Glutamatergic neuron (in vitro differentiated cells): ENCODE measurements around the gene ERBB3. TPM values are rescaled to one million over a fixed set of nuclear protein-coding genes. Genes with fewer than 3 reads are reported as not detected.

Source experiments
- DNase-seq: peaks from one replicate; pipeline ENCODE4 v3.0.0; 2022
- H3K27ac Mint-ChIP-seq: one replicate; pipeline ENCODE4 v1.8.0; 2020; ENCODE audit warnings: mild to moderate bottlenecking, mixed read lengths, inconsistent platforms; ENCODE audit not compliant: unreplicated experiment
- H3K27me3 Mint-ChIP-seq: one replicate; pipeline ENCODE4 v1.8.0; 2020; ENCODE audit warnings: mild to moderate bottlenecking, moderate library complexity, mixed read lengths, inconsistent platforms; ENCODE audit not compliant: unreplicated experiment
- H3K36me3 Mint-ChIP-seq: one replicate; pipeline ENCODE4 v1.8.0; 2020; ENCODE audit warnings: mild to moderate bottlenecking, mixed read lengths, inconsistent platforms; ENCODE audit not compliant: unreplicated experiment
- H3K4me1 Mint-ChIP-seq: one replicate; pipeline ENCODE4 v1.8.0; 2020; ENCODE audit warnings: mild to moderate bottlenecking, low read depth, mixed read lengths, inconsistent platforms; ENCODE audit not compliant: unreplicated experiment
- H3K4me3 Mint-ChIP-seq: one replicate; pipeline ENCODE4 v1.8.0; 2020; ENCODE audit warnings: mild to moderate bottlenecking, mixed read lengths, inconsistent platforms; ENCODE audit not compliant: unreplicated experiment
- H3K9me3 Mint-ChIP-seq: one replicate; pipeline ENCODE4 v1.8.0; 2020; ENCODE audit warnings: mild to moderate bottlenecking, moderate library complexity, mixed read lengths, inconsistent platforms; ENCODE audit not compliant: unreplicated experiment
- total RNA-seq: library from RNA; stranded (reverse); fragmentation: NEBNext Ultra II Directional; extraction: Animal tissue kit (Norgen Biotek cat#: 25700); gene quantifications from one replicate; pipeline ENCODE4 v1.2.1, GENCODE V29; 2021; ENCODE audit not compliant: unreplicated experiment
- TF ChIP-seq, protein P1 (sequence below): fragments of 200-600 bp; sonication (generic); IDR thresholded peaks from one replicate; pipeline ENCODE4 v1.5.0; 2021; ENCODE audit not compliant: partially characterized antibody, unreplicated experiment

The ERBB3 gene
- total RNA-seq, 1 donor from 2014 or later = 33.7 TPM

DNA sequence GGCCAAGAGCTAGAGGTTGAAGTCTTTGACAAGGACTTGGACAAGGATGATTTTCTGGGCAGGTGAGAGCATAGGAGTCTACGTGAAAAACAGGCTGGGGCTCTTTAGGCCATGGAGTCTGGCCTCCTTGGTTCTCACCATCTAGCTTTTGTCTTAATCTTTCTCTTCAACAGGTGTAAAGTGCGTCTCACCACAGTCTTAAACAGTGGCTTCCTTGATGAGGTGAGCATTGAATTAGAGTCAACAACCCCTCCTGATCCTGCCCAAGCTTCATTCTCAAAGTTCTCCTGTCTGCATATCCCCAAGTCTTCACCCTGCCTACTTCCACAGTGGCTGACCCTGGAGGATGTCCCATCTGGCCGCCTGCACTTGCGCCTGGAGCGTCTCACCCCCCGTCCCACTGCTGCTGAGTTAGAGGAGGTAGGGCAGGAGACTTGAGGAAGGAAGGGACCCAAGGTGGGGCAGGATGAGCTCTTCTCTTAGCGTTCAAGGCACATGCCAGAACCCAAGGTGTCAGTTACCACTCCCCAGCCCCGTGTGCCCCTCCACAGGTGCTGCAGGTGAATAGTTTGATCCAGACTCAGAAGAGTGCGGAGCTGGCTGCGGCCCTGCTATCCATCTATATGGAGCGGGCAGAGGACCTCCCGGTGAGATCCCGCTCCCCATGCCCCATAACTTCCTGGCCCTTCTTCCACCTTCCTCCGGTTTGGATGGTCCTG is 58.0 kb downstream of the ERBB3 start:
- TF ChIP-seq, protein P1, sequence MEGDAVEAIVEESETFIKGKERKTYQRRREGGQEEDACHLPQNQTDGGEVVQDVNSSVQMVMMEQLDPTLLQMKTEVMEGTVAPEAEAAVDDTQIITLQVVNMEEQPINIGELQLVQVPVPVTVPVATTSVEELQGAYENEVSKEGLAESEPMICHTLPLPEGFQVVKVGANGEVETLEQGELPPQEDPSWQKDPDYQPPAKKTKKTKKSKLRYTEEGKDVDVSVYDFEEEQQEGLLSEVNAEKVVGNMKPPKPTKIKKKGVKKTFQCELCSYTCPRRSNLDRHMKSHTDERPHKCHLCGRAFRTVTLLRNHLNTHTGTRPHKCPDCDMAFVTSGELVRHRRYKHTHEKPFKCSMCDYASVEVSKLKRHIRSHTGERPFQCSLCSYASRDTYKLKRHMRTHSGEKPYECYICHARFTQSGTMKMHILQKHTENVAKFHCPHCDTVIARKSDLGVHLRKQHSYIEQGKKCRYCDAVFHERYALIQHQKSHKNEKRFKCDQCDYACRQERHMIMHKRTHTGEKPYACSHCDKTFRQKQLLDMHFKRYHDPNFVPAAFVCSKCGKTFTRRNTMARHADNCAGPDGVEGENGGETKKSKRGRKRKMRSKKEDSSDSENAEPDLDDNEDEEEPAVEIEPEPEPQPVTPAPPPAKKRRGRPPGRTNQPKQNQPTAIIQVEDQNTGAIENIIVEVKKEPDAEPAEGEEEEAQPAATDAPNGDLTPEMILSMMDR = no peak
- peaks cover 1% of the 10 kb centered on the region for H3K9me3 Mint-ChIP-seq
- H3K4me1 Mint-ChIP-seq = no peaks in the 10 kb centered on the region
- no peak for DNase-seq
- no peak overlapping the region for H3K27ac Mint-ChIP-seq
- peaks cover 16% of the 10 kb centered on the region for H3K36me3 Mint-ChIP-seq
- H3K27me3 Mint-ChIP-seq = peaks cover 4% of the 10 kb centered on the region
- no peak overlapping the region for H3K4me3 Mint-ChIP-seq

DNA sequence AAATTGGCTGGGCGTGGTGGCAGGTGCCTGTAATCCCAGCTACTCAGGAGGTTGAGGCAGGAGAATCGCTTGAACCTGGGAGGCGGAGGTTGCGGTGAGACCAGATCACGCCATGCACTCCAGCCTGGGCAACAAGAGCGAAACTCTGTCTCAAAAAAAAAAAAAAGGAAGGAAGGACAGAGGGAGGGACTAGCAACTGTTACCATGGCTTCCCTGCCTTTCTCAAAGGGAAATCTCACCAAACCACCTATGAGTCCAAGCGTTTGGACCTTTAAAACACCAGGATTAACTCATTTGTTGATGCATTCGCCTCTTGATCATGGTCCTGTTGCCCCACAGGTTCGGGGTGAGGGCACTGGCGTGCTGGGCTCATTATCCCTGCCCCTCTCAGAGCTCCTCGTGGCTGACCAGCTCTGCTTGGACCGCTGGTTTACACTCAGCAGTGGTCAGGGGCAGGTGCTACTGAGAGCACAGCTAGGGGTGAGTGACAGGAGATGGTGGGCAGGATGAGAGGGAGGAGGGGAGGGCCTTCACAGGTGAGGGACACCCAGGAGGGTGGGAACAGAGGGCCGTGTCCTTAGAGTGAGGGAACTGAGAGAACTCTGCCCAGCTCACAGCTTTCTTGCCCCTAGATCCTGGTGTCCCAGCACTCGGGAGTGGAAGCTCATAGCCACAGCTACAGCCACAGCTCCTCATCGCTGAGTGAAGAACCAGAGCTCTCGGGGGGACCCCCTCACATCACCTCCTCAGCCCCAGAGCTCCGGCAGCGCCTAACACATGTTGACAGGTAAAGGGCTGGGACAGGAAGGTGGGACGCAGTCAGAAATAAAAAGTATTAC is 62.2 kb downstream of the ERBB3 start:
- H3K27me3 Mint-ChIP-seq = peaks cover 4% of the 10 kb centered on the region
- TF ChIP-seq, protein P1 = no peak
- no peaks in the 10 kb centered on the region for H3K4me1 Mint-ChIP-seq
- no peak overlapping the region for H3K4me3 Mint-ChIP-seq
- H3K36me3 Mint-ChIP-seq = peaks cover 16% of the 10 kb centered on the region
- H3K27ac Mint-ChIP-seq = no peak overlapping the region
- no peak for DNase-seq
- peaks cover 5% of the 10 kb centered on the region for H3K9me3 Mint-ChIP-seq

- Mint-ChIP-seq H3K36me3 (peaks cover 16% of the 10 kb centered on the region), H3K9me3 (peaks cover 5% of the 10 kb centered on the region), H3K4me3 (no peak overlapping the region), H3K27ac (no peak overlapping the region), H3K27me3 (peaks cover 4% of the 10 kb centered on the region), H3K4me1 (no peaks in the 10 kb centered on the region)
- TF ChIP-seq, protein P1 = no peak
- no peak for DNase-seq
These were observed 63.3 kb downstream of the ERBB3 start for GRCh38 chr12:56143217-56143616.

- H3K27me3 Mint-ChIP-seq = peaks cover 4% of the 10 kb centered on the region
- peaks cover 16% of the 10 kb centered on the region for H3K36me3 Mint-ChIP-seq
- H3K4me1 Mint-ChIP-seq = no peaks in the 10 kb centered on the region
- TF ChIP-seq, protein P1 = no peak
- no peak overlapping the region for H3K27ac Mint-ChIP-seq
- peaks cover 5% of the 10 kb centered on the region for H3K9me3 Mint-ChIP-seq
- no peak for DNase-seq
- no peak overlapping the region for H3K4me3 Mint-ChIP-seq
These were observed 63.9 kb downstream of the ERBB3 start for GRCh38 chr12:56143870-56144269.

DNA sequence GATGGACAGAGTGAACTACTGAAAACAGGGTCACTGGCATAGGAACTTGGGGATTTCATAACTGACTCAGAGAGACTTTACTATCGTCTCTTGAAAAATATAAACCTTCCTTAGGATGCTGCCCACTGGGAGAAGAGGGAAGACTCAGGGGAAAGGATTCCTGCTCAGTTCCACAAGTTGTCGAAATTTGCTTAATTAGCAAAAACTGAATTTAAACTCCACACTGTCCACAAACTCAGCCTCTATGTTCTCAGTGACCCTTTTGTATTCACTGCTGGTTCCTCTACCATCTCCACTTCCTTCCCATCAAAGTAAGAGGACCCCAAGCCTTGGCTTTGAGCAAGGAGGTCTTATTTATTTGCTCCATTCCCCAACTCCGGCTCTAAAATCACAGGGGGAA is 65.3 kb downstream of the ERBB3 start:
- Mint-ChIP-seq H3K4me1 (no peaks in the 10 kb centered on the region), H3K27me3 (peaks cover 4% of the 10 kb centered on the region), H3K9me3 (peaks cover 4% of the 10 kb centered on the region), H3K4me3 (no peak overlapping the region), H3K27ac (no peak overlapping the region), H3K36me3 (peaks cover 16% of the 10 kb centered on the region)
- TF ChIP-seq, protein P1 = no peak
- no peak for DNase-seq
